ENCODE results near the gene MEGF8.

The MEGF8 gene

GRCh38 chr19:42368765-42369164 lies 43.3 kb downstream of the MEGF8 start:
- no peak for TF ChIP-seq CTCF (IDR thresholded peaks at IDR 0.05; ENCODE audit: low read depth, low read length, missing control alignments)
- Histone ChIP-seq H3K36me3 (replicated peaks) (no peaks in the 10 kb centered on the region), H3K4me3 (ENCODE audit: low read depth, low read length) (no peak overlapping the region), H3K27ac (no peak overlapping the region), H3K27me3 (replicated peaks) (no peaks in the 10 kb centered on the region)
- in situ Hi-C loops (cut with HindIII; ENCODE audit: low pct_ligation_motif_present, low sequenced_read_pairs): no loop called here
- DNase-seq: no peak

- DNase-seq: no peak
- Histone ChIP-seq H3K27ac (no peak overlapping the region), H3K4me3 (ENCODE audit: low read depth, low read length) (no peak overlapping the region), H3K27me3 (replicated peaks) (no peaks in the 10 kb centered on the region), H3K36me3 (replicated peaks) (no peaks in the 10 kb centered on the region)
- in situ Hi-C loops (cut with HindIII; ENCODE audit: low pct_ligation_motif_present, low sequenced_read_pairs): no loop called here
- TF ChIP-seq CTCF (IDR thresholded peaks at IDR 0.05; ENCODE audit: low read depth, low read length, missing control alignments): no peak
Measured at GRCh38 chr19:42369433-42370067, 44.1 kb downstream of the MEGF8 start.

GRCh38 chr19:42370068-42370520 lies 44.7 kb downstream of the MEGF8 start:
- TF ChIP-seq CTCF (IDR thresholded peaks at IDR 0.05; ENCODE audit: low read depth, low read length, missing control alignments): no peak
- Histone ChIP-seq H3K27ac (no peak overlapping the region), H3K4me3 (ENCODE audit: low read depth, low read length) (no peak overlapping the region), H3K27me3 (replicated peaks) (no peaks in the 10 kb centered on the region), H3K36me3 (replicated peaks) (no peaks in the 10 kb centered on the region)
- in situ Hi-C loops (cut with HindIII; ENCODE audit: low pct_ligation_motif_present, low sequenced_read_pairs): no loop called here
- DNase-seq: no peak

GRCh38 chr19:42370626-42371175 lies 45.3 kb downstream of the MEGF8 start:
- Histone ChIP-seq H3K27ac (no peak overlapping the region), H3K27me3 (replicated peaks) (no peaks in the 10 kb centered on the region), H3K4me3 (ENCODE audit: low read depth, low read length) (no peak overlapping the region), H3K36me3 (replicated peaks) (no peaks in the 10 kb centered on the region)
- in situ Hi-C loops (cut with HindIII; ENCODE audit: low pct_ligation_motif_present, low sequenced_read_pairs): no loop called here
- no peak for DNase-seq
- no peak for TF ChIP-seq CTCF (IDR thresholded peaks at IDR 0.05; ENCODE audit: low read depth, low read length, missing control alignments)

- in situ Hi-C loops (cut with HindIII; ENCODE audit: low pct_ligation_motif_present, low sequenced_read_pairs): no loop called here
- no peaks in the 10 kb centered on the region for H3K27me3 ChIP-seq (replicated peaks)
- no peak for DNase-seq
- H3K4me3 ChIP-seq (ENCODE audit: low read depth, low read length): no peak overlapping the region
- TF ChIP-seq CTCF (IDR thresholded peaks at IDR 0.05; ENCODE audit: low read depth, low read length, missing control alignments): no peak
- no peaks in the 10 kb centered on the region for H3K36me3 ChIP-seq (replicated peaks)
- H3K27ac ChIP-seq: no peak overlapping the region
Measured at GRCh38 chr19:42374826-42375376, 49.5 kb downstream of the MEGF8 start.

Measured in brain microvascular endothelial cell (primary cell).